GM21529 (cell line): ENCODE data around the gene DPP6.

ENCODE experiments used
- ATAC-seq: cut with Tn5 transposase; IDR thresholded peaks from one replicate; pipeline ENCODE4 v1.9.1; 2021; ENCODE audit not compliant: unreplicated experiment

The DPP6 gene

GRCh38 chr7:154869436-154869835 is 817.2 kb downstream of the DPP6 start:
- ATAC-seq = no peak

DNA sequence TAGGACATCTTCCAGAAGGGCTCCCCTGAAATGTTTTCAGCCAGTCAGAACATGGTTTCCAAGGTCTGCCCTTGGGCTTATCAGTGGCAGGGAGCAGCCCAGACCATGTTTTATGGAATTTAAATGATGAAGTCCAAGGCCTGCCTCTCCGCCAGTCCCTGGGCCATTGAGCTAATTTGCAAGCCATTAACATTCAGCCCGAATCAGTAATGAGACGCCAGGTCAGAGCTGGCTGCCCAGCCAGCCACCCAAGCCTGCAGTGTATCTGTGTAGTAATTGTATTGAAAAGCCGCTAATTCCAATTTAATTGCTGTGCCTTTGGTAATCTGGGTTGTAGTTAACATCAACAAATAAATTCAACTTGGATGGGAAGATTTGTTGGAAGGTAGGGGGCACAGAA is 819.3 kb downstream of the DPP6 start:
- no peak for ATAC-seq

DNA sequence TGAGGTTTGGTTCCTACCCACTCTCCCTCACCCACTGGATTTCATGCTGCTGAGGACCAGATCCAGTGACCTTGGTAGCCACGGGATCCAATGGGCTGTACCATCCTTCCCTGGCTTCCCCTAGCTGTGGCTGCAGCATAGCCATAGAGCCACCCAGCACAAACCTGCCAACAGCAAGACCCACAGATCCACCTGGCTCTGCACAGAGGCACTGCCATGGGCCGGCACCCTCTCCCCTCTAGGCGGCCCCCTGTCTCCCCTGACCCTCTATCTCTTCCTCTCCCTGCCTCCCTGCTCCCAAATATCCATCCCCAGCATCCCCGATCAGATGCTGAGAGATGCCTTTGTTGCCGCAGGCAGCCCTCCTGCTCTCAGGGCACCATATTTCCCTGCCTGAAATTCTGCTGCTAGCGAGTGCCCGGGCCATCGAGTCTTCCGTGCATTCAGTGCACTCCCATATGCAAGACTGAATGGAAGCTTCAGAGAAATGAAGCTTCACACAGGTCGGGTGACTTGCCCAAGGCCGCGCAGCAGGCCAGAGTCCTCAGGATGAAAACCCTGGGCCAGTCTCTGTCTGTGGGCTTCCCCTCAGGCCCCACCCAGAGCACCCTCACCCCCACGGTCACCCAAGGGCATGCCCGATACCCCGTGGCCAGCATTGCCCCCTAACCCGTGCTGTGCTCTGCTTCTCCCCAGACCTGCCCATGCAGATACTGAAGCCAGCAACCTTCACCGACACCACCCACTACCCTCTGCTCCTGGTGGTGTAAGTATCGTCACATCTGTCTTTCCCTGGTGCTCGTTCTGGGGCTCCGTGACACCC is 819.9 kb downstream of the DPP6 start:
- no peak for ATAC-seq

DNA sequence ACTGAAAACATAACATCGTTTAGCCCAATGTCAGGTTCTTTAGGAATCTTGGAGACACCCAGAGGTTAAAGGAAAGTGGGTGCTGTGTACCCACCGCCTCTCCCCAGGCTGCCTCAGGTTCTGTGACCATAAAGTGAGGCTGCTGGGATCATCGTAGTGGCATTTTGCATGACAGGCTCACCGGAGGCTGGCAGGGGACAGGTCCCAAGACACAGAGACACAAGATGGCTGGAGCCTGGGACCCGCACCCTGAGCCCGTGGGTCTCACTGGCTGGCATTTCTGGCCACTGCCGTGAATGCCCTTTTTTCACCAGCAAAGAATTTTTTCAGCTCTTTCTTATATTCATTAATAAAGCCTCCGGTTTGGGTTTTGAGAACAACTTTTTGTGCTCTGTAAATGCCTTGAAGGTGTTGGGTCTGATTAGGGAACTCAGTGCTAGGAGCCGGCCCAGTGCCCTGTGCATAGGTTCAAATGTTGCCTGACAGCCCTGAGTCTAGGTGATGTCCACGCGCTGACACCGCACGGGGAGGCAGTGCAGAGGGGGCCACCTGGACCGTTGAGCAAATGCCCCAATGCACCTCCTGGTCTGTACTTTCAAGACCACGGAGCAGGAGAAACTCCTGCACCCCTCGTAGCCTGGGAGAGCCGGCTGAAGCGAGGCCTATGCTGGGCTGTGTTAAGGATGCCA is 820.8 kb downstream of the DPP6 start:
- no peak for ATAC-seq

GRCh38 chr7:154873500-154874121 is 821.4 kb downstream of the DPP6 start:
- no peak for ATAC-seq

DNA sequence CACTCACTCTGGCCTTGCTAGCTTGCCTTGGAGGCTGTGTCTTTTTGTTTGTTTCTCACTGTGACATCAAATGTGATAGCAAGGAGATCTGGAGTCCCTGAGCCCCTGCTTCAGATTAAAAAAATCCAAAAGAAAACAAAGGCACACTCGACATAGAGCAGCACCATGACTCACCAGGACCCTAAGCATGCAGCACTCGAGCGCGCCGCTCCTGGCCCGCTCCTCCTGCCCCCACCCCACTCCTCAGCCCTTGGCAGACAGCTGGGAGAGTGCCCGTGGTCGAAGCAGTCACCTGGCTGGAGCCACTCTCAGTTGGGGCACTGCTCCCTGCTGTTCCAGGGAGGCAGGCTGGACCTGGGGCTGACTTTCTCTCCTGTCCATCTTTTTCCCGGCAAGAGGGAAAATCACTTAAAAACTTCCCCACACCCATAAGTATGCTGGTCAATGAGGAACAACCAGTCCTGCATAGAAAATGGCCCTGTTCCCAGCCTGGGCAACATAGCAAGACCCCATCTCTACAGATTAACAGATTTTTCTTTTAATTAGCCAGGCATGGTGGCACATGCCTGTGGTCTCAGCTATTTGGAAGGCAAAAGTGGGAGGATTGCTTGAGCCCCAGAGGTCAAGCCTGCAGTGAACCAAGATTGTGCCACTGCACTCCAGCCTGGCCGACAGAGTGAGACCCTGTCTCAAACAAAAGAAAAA is 822.4 kb downstream of the DPP6 start:
- ATAC-seq = no peak

DNA sequence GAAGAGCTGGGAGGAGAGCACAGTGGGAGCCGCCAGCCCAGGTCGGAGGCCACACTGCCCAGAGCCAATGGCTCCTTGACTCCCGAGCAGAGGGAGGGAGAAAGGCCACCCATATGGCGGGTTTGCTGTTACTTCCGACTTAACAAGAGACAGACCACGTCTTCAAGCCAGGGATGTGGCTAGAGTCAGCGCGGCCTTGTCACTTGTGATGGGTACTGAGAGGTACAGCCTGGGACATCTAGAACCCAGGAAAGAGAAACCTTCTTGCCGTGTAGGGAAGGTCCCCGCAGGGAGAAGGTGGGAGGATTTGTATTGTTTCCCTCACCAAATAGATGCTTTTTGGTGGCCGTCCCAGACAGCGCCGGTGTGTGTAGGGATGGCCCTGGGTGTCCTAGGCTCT is 823.1 kb downstream of the DPP6 start:
- ATAC-seq = no peak

DNA sequence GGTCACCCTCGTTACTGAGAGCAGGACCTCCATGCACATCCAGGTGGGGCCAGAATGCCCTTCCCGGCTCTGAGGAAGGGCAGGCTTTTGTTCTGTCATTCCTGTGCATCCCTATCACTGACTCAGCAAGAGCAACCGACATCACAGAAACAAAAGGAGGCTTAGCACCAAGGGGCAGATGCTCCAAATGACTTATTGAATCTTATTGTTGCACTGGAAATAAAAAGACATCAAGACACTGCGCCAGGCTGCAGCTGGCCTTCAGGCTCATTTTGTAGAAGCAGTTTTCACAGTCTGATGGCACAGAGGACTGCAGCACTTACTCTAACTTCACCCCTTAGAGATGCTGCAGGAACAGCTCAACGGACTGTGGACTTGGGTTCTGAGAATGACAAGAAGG is 824.3 kb downstream of the DPP6 start:
- ATAC-seq = no peak

- ATAC-seq = no peak
Observed at GRCh38 chr7:154877031-154877430, 824.8 kb downstream of the DPP6 start.

GRCh38 chr7:154879629-154880028 is 827.4 kb downstream of the DPP6 start:
- ATAC-seq = no peak

DNA sequence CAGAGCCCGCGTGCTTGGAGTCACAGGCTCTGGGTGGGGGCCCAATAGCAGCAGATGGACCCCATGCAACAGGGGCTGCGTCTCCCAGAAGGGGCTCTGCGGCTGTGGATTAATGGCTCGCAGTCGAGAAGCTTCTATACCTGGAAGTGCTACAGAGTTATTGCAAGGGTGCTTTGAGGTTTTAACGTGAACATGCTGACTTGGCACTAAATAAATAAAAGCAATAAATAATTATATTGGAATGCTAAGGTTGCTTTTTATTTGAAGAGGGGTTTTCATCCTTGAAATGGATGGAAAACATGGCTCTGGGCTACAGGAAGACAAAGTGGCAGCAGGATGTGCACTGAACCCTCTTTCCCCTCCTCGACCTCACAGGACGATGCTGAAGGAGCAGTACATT is 828.3 kb downstream of the DPP6 start:
- no peak for ATAC-seq

GRCh38 chr7:154881026-154881425 is 828.8 kb downstream of the DPP6 start:
- no peak for ATAC-seq

GRCh38 chr7:154881526-154881925 is 829.3 kb downstream of the DPP6 start:
- ATAC-seq = no peak

GRCh38 chr7:154882931-154883474 is 830.8 kb downstream of the DPP6 start:
- no peak for ATAC-seq

GRCh38 chr7:154884348-154884920 is 832.2 kb downstream of the DPP6 start:
- no peak for ATAC-seq

DNA sequence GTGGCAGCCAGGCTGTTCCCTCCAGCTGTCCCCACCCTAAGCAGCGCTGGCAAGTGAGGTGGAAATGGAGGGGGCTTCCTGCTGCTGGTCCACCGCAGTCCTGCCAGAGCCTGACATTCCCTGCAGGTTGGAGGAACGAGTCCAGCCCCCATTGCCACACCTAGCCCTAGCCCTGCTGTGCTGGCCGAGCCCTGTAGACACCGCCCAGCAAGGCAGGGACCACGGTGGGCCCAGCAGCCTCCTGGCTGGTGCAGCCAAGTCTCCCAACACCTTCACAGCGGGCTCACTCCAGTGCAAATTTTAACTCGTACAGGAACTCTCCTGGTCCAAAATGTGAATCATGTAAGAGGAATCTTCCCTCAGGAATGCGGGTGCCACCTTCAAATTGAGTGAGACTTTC is 834.4 kb downstream of the DPP6 start:
- ATAC-seq = no peak

DNA sequence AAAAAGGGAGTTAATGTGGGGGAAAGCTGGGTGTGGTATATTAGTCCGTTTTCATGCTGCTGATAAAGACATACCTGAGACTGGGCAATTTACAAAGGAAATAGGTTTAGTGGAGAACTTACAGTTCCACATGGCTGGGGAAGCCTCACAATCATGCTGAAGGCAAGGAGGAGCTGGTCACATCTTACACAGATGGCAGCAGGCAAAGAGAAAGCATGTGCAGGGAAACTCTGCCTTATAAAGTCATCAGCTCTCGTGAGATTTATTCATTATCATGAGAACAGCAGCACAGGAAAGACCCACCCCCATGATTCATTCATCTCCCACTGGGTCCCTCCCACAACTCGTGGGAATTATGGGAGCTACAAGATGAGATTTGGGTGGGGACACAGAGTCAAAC is 836.5 kb downstream of the DPP6 start:
- no peak for ATAC-seq

DNA sequence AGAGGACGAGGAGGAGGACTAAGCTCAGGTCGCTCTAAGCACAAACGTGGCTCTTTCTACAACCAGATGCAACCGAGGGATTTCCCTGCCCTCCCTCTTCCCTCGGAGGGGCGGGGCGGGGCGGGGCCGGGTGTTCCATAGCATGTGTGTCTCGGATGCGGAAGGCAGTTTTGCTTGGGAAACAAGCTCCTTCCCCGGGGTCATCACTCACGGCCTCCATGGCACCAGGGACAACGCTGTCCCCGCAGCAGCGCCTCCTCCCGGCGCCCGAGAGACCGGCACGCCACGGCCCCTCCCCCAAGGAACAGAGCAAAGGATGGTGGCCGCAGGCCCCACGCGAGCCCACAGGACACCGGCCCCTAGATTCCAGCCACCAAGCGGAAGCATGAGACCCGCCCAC is 840.3 kb downstream of the DPP6 start:
- no peak for ATAC-seq

DNA sequence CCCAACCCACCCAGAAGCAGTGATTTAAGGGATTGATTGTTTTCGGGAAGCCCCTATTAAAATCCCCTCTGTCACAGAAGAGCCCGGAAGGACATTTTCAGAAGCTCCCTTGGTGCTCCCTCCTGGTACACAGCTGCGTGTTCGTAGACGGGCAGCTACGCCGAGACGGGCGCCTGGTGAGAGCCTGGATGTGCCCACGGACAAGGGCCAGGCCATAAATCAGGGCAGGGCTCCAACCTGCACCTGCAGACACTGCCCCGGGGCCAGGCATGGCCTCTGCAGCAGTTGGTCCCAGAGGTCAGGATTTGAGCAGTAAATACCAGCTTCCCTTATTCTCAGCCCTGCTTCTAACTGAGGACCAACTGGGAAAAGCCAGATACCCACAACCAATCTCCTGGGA is 843.9 kb downstream of the DPP6 start:
- ATAC-seq = no peak

DNA sequence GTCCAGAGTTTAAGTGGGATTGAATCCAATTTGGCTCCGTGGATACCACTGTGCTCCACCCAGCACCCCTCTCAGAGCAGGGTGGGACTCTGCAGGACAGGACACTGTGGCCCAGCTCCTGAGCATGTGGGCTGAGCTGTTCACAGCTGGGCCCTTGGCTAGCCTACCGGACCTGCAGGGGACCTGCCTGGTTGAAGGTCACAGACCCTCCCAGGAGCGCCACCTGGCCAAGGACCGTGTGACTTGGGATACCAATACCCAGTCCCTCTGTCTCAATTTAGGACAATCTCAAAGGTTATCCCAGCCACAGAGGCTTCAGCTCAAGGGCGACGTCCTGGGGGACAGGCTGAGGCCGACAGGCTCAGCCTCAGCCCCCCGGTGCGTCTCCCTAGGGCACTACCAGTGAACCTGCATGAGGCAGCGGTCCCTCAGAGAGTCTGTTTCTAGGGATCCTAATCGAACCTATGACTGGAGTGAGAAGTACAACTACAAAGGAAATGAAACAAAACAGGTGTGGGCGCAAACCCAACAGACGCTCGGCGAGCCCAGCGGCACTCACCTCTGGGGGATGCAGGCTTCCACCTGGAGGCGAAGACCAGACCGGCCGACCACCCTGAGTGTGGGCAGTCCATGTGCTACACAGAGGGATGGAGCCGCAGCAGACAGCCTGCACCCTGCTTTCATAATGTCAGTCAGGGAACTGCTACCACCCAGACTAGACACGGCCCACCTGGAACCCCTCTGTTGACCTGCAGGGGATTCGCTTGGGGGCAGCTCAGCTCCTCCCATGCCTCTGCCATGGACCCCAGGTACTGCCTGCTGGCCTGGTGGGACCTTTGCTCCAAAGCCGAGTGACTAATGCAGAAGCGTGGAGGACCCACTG is 847.0 kb downstream of the DPP6 start:
- ATAC-seq = no peak
